Esophagus muscularis mucosa (tissue), 2 donors: Measurements from ENCODE around the gene IFITM1.

ENCODE experiments used
- EP300 ChIP-seq: sonication (generic); formaldehyde crosslinking; IDR thresholded peaks from one replicate; pipeline ENCODE4 v1.6.1; 2017; ENCODE audit warnings: antibody characterized with exemption
- POLR2A ChIP-seq: fragments of 450-650 bp; IDR thresholded peaks from one replicate; pipeline ENCODE4 v1.6.1; 2017; ENCODE audit warnings: antibody characterized with exemption, moderate library complexity, mild to moderate bottlenecking, low read depth

DNA sequence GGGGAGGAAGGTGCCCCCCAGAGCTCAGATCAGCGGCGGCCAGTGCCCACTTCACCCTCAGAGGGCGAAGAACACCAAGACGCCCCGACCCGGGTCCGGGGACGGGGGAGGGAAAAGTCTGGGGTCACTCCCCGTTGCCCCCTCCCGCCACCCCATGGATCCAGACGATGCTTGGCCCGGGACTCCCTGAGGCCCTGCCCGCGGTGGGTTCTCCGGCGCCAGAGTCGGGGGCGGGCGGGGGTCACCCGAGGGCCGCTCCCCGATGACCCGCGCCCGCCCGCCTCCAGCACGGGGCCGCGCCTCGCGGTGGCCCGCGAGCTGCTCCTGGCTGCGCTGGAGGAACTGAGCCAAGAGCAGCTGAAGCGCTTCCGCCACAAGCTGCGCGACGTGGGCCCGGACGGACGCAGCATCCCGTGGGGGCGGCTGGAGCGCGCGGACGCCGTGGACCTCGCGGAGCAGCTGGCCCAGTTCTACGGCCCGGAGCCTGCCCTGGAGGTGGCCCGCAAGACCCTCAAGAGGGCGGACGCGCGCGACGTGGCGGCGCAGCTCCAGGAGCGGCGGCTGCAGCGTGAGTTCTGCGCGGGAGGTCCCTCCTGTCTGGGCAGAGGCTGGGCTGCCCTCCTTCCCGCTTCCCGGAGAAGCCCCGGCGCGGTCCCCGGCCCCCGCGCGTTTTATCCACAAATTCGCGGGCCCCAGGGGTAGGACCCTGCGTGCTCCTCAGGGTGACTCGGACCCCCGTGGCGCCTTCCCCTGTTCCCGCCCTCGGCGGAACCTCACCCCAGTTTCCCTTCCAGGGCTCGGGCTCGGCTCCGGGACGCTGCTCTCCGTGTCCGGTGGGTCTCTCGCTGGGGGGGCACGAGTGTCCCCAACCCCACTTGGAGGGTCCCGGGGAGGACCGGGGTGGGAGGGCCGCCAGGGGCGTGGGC lies 34.5 kb upstream of the IFITM1 start:
- TF ChIP-seq EP300 (no peak), POLR2A (no peak)
